ENCODE results near the gene LGALS14.

Gene LGALS14

DNA sequence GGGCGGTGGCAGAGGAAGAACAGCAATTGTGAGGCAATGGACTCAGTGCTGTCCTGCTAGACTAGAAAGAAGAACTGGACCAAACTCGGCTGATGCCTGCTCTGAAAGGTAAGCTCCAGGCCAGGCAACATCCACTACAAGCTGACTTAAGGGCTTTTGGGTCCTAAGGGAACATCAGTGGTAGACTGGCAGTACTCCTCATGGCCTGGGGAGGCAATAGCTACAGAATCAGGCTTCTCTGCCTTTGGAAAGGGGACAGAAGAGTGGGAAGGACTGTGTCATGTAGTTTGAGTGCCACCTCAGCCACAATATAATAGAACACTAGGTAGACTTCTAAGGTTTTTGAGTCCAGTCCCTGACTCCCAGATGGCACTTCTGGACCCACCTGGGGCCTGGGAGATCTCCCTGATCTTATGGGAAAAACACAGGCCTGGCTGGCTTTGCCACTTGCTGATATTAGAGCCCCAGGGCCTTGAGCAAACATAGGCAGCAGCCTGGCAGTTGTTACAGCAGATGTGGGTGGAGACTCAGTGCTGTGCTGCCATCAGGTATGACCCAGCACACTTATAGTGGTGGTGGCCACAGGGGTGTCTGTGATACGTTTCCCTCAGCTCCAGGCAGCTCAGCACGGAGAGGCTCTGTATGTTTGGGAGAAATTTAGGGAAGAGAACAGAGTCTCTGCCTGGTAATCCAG is 42.7 kb downstream of the LGALS14 start:
- Histone ChIP-seq H3K4me3 (ENCODE audit: low read depth, low read length) (no peak overlapping the region), H3K9me3 (no peaks in the 10 kb centered on the region), H3K4me1 (no peaks in the 10 kb centered on the region), H3K36me3 (no peaks in the 10 kb centered on the region), H3K27me3 (peaks cover 29% of the 10 kb centered on the region)
- TF ChIP-seq, protein P1, sequence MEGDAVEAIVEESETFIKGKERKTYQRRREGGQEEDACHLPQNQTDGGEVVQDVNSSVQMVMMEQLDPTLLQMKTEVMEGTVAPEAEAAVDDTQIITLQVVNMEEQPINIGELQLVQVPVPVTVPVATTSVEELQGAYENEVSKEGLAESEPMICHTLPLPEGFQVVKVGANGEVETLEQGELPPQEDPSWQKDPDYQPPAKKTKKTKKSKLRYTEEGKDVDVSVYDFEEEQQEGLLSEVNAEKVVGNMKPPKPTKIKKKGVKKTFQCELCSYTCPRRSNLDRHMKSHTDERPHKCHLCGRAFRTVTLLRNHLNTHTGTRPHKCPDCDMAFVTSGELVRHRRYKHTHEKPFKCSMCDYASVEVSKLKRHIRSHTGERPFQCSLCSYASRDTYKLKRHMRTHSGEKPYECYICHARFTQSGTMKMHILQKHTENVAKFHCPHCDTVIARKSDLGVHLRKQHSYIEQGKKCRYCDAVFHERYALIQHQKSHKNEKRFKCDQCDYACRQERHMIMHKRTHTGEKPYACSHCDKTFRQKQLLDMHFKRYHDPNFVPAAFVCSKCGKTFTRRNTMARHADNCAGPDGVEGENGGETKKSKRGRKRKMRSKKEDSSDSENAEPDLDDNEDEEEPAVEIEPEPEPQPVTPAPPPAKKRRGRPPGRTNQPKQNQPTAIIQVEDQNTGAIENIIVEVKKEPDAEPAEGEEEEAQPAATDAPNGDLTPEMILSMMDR (IDR thresholded peaks at IDR 0.05; ENCODE audit: low read depth, low read length): no peak
- DNase-seq: no peak

GRCh38 chr19:39749981-39750380 is 45.7 kb downstream of the LGALS14 start:
- H3K4me3 ChIP-seq (ENCODE audit: low read depth, low read length): no peak overlapping the region
- TF ChIP-seq, protein P1 (IDR thresholded peaks at IDR 0.05; ENCODE audit: low read depth, low read length): no peak
- H3K4me1 ChIP-seq: no peaks in the 10 kb centered on the region
- no peaks in the 10 kb centered on the region for H3K36me3 ChIP-seq
- H3K9me3 ChIP-seq: no peaks in the 10 kb centered on the region
- peaks cover 41% of the 10 kb centered on the region for H3K27me3 ChIP-seq
- no peak for DNase-seq

DNA sequence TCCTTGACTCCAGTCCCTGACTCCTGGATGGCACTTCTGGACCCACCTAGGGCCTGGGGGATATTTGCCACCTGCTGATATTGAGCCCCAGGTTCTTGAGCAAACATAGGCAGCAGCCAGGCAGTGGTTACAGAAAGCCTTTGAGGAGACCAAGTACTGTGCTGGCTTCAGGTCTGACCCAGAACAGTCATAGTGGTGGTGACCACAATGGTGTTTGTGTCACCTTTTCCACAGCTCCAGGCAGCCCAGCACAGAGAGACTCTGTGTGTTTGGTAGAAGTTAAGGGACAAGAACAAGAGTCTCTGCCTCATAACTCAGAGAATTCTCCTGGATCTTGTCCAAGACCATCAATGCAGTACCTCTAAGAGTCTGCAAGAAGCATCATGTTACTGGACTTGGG is 48.1 kb downstream of the LGALS14 start:
- no peaks in the 10 kb centered on the region for H3K36me3 ChIP-seq
- TF ChIP-seq, protein P1 (IDR thresholded peaks at IDR 0.05; ENCODE audit: low read depth, low read length): no peak
- H3K4me3 ChIP-seq (ENCODE audit: low read depth, low read length): no peak overlapping the region
- DNase-seq: no peak
- no peaks in the 10 kb centered on the region for H3K9me3 ChIP-seq
- H3K4me1 ChIP-seq: no peaks in the 10 kb centered on the region
- H3K27me3 ChIP-seq: peaks cover 56% of the 10 kb centered on the region

GRCh38 chr19:39752795-39753194 is 48.5 kb downstream of the LGALS14 start:
- H3K27me3 ChIP-seq: peaks cover 56% of the 10 kb centered on the region
- no peaks in the 10 kb centered on the region for H3K9me3 ChIP-seq
- no peaks in the 10 kb centered on the region for H3K36me3 ChIP-seq
- TF ChIP-seq, protein P1 (IDR thresholded peaks at IDR 0.05; ENCODE audit: low read depth, low read length): no peak
- no peak for DNase-seq
- no peaks in the 10 kb centered on the region for H3K4me1 ChIP-seq
- no peak overlapping the region for H3K4me3 ChIP-seq (ENCODE audit: low read depth, low read length)

GRCh38 chr19:39754544-39754943 is 50.3 kb downstream of the LGALS14 start:
- Histone ChIP-seq H3K4me1 (no peaks in the 10 kb centered on the region), H3K36me3 (no peaks in the 10 kb centered on the region), H3K4me3 (ENCODE audit: low read depth, low read length) (no peak overlapping the region), H3K9me3 (no peaks in the 10 kb centered on the region), H3K27me3 (peaks cover 50% of the 10 kb centered on the region)
- TF ChIP-seq, protein P1 (IDR thresholded peaks at IDR 0.05; ENCODE audit: low read depth, low read length): no peak
- no peak for DNase-seq

GRCh38 chr19:39754971-39755370 is 50.7 kb downstream of the LGALS14 start:
- Histone ChIP-seq H3K9me3 (no peaks in the 10 kb centered on the region), H3K36me3 (no peaks in the 10 kb centered on the region), H3K4me1 (no peaks in the 10 kb centered on the region), H3K4me3 (ENCODE audit: low read depth, low read length) (no peak overlapping the region), H3K27me3 (peaks cover 48% of the 10 kb centered on the region)
- no peak for DNase-seq
- TF ChIP-seq, protein P1 (IDR thresholded peaks at IDR 0.05; ENCODE audit: low read depth, low read length): no peak
